NOMO-1 (cell line): ENCODE data around the gene SUCLA2.
"Not testable (repeated sequence)": the region's sequence is repeated elsewhere in the genome, so short reads cannot be mapped to it uniquely, and the experiment has no call there.

Experiments used
- DNase-seq, 2 experiments: peaks; one replicate each; lab custom pipeline; 2025; ENCODE audit not compliant: unreplicated experiment in 2 of 2; lab: John Stamatoyannopoulos, UW

The SUCLA2 gene

DNA sequence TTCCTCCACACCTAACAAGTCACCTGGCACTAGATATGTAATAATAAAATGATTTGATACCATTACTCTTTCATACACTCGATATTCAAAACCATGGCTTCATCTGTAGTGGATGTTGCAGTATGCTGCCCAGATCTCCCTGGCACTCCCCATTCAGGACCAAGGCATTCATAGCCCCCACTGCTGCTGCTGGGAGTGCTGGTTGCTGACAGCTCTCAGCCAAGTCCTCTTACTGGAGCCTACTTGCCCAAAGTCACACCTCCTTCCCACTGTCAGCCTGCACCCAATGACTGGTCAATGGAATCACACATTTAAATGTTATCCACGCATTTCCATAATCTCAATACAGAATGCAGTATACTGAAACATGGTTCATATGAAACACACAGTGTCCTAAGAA is 3.7 kb downstream of the SUCLA2 start:
- DNase-seq: no peak

DNA sequence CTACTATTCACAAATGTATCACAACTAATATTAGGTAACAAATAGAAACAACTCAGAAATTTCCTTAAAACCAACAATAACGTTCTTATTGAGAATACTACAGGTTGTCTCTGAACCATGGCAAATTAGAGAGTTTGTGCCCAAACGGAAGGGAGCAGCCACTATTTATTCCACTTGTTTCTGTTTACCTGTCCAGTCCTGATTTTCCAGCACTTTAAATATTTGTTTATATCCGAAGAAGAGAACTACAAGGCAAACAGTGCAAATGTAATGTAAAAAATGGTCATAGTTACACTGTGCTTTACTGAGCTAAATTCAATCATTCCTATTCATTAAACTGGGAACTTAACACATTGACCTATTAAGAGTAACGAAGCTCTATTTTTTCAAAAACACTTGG is 9.2 kb downstream of the SUCLA2 start:
- DNase-seq: no peak

DNA sequence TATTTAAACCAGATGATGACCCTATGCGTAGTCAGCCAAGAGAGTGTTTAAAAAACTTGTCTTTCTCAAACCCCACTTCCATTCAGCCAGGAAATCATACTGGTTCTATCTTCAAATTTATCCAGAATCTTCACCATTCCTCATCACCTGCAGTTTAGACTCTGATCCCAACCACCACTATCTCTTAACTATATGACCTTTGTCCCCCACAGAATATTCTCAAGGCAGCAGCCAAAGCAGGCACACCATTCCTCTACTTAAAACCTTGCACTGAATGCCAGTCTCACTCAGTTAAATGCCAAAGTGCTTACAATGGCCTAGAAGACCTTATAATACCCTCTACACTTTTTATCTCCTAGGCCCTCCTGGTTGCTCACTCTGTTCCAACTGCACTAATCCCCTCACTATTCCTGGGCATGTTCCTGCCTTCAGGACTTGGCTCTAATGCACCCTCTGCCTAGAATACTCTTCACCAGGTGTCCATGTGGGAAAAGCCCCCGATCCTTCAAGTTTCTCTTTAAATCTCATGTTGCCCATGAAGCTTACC is 10.1 kb downstream of the SUCLA2 start:
- DNase-seq: no peak

DNA sequence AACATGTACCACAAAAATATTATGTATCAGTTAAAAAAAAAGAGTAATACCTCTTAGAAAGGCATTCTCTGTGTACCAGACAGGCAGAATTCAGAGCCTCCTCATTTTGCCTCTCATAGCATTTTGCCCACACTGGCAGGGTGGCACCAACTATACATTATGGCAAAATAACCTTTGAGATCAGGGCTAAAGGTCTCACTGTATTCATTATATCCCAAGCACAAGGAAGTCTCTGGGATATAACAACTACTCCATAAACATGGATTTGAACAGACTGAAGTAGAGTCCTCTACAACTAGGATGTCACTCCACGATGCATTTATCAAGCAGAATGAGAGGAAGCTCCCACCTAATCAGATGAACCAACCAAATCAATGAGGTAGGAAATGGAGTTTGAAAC is 10.6 kb downstream of the SUCLA2 start:
- DNase-seq: no peak

DNA sequence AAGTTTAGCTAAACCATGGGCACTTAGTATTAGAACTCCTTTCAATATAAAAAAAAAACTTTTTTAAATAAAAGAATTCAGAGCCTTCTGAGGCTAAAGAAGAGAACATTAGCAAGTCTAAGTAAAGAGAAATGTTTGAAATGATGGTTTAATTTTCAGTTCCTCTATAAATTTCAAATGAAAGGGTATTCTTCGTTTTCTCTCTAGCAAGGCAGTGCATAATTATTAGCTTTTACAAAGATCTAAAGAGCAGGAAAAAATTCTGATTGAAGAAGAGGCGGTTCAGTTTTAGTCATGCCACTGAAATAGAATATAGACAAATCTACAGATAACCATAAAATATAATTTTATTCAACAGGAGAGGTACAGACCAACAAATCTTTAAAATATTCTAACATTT is 18.0 kb downstream of the SUCLA2 start:
- no peak for DNase-seq

DNA sequence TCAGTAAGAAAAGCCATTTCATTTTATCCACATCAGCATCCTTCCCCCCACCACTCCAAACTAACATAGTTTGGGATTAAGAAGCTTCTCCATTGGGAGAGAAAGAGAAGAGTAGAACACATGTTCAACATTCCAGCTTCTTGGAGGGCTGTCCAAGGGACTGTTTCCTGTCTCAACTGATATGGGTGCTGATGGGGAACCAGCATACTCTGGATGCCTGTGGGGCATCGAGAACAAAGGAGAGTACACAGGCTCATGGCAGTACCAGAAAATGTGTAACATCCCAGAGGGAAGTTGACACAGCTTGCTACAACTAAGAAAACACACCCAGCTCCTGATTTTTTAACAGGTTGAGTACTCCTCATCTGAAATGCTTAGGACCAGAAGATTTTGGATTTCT is 24.7 kb downstream of the SUCLA2 start:
- no peak for DNase-seq

DNA sequence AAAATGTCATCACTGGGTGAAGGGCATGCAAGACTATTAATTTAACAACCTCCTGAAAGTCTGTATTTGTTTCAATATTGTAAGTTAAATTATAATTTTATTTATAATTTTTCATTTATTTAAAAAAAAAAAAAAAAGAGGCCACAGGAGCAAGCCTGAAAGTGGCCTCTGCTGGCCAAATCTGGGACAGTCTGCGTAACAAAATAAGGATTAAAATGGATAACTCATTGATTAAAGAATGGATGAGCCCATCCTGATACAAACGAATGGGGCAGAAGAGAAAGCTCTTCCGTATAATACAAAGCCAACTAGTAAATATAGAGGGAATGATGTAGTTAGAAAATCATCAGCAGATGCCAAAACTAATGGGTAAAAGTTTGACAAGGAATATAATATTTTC is 36.2 kb downstream of the SUCLA2 start:
- no peak for DNase-seq

DNA sequence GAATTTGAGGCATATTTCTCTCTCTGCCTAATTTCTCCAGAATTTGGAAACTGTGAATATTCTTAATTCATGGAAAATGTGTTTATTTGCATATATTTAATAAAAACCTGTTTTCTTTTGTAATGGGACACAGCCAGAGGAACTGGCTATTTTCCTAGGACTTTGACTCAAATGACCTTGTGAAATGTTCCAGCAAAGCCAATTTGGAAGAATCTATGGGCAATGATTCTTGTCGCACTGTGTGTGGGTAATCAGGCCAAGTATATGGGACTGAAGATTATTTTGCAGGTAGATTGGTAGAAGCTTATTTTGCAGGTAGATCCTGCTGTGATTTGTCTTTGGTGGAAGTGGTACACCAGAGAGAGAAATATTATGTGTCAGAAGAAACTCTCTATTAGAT is 38.8 kb downstream of the SUCLA2 start:
- DNase-seq: no peak

DNA sequence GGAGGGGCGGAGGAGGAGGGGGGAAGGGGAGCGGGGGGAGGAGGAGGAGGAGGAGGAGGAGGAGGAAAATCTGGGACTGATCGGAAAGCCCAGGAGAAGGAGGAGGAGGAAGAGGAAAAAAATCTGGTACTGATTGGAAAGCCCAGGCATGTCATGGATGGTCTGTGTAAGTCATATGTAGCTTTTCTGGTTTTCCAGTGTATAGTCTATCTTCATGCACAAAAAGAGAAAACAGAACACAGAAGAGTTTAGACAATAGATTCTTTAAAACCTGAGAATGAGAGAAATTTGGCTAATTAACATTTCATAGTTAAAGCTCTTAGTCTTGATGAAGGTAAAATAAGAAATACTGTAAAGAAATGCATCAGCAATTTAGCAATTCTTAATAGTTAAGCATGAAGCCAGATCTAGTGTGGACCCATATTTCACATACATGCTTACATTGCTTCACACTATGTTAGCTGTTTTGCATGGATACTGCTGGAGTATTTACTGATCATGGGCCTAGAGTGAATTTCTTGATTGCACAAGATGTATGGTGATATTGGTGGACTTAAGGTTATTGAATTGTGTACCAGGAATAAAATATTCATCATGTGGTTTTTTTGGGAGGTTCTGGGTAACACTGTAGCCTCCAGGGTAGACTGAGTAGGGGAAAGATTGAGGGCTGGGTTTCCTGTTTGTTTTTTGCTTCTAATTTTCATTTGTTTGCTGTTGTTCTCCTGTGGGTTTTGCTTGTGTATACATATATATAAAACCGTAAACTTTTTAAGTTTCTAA is 41.4 kb downstream of the SUCLA2 start:
- DNase-seq: no peak

DNA sequence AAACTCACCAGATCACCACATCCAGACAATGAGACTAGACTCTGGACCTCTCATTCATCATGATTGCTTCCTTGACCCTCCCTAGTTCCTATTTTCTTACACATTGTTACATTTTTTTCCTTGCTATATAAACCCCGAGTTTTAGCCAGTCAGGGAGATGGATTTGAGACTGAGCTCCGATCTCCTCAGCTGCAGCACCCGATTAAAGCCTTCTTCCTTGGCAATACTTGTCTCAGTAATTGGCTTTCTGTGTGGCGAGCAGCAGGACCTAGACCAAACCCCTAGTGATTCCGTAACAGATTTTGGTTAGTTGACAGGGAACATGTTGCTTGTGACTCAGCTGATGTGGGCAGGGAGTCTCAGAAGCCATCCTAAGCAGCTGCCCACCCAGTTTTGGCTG is 44.0 kb downstream of the SUCLA2 start:
- DNase-seq: no peak

DNA sequence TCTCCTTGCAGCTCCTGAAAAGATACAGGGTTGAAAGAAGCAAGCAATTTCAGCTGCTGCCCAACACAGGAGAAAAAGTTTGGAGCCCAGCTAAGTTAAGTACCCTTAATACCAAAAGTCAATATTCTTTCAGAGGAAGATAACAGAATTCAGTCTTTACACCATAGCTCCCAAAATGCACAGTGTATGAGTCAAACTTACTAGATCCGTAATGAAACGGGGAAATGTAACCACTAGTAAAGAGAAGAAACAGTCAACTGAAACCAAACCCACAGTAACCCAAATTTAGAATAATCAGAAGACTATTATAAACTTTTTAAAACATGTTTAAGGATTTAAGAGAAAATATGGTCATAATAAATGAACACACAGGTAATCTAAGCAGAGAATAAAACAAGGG is 45.2 kb downstream of the SUCLA2 start:
- no peak for DNase-seq

DNA sequence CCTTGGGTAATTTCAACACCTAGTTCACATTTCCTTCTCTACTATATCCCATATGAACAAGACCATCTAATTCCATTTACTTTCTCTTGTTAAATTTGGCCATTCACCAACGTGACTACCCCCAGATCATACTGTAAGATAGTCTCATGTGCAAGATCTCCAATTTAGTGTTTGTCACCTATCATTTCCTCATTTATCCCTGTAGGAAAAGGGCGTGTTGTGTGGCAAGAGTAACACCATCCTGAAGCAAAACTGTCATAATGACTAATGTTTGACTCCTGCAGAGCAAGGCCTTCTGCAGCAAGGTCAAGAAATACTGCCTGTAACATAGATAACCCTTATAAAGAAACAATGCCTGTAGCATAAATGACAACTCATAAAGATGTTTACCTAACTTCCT is 51.3 kb downstream of the SUCLA2 start:
- DNase-seq: no peak

DNA sequence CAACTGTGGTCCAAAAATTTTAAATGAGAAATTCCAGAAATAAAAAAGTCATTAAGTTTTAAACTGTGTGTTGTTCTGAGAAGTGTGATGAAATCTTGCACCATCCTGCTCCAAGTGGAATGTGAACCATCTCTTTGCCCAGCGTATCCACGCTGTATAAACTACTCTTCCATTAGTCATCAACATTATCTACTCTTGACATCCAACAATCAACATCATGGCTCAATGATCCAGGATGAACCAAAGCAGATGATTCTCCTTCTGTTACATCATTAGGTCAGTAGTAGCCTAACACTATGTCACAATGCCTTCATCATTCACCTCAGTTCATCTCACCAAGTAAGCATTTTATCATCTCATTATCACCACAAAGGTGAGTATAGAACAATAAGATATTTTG is 55.3 kb downstream of the SUCLA2 start:
- DNase-seq: no peak

DNA sequence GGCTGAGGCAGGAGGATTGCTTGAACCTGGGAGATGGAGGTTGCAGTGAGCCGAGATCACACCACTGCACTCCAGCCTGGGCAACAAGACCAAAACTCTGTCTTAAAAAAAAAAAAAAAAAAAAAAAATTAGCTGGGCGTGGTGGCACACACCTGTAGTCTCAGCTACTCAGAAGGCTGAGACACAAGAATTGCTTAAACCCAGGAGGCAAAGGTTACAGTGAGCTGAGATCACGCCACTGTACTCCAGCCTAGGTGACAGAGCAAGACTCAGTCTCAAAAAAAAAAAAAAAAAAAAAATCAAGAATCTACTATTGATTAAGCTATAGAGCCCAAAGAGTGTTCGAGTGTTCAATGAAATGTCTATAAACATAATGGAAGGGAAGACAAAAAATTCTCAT is 55.9 kb downstream of the SUCLA2 start:
- DNase-seq: not testable (repeated sequence)

DNA sequence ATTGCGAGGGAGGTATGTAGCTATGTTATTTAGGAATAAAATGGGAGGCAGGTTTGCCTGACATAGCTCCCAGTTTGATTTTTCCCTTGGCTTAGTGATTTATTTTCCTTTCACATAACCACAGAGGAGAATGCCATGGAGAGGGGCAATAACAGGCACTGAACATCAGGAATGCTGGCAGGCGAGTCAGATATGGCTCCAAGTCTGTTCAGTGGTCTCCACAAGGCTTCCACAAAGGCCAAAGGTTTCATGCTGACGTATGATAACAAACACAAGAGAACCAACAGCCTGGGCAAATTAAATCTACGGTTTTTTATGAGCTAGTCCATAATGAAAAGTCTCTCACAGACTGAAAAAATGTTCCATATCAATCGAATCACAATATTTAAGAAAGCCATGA is 66.7 kb downstream of the SUCLA2 start:
- DNase-seq: no peak

DNA sequence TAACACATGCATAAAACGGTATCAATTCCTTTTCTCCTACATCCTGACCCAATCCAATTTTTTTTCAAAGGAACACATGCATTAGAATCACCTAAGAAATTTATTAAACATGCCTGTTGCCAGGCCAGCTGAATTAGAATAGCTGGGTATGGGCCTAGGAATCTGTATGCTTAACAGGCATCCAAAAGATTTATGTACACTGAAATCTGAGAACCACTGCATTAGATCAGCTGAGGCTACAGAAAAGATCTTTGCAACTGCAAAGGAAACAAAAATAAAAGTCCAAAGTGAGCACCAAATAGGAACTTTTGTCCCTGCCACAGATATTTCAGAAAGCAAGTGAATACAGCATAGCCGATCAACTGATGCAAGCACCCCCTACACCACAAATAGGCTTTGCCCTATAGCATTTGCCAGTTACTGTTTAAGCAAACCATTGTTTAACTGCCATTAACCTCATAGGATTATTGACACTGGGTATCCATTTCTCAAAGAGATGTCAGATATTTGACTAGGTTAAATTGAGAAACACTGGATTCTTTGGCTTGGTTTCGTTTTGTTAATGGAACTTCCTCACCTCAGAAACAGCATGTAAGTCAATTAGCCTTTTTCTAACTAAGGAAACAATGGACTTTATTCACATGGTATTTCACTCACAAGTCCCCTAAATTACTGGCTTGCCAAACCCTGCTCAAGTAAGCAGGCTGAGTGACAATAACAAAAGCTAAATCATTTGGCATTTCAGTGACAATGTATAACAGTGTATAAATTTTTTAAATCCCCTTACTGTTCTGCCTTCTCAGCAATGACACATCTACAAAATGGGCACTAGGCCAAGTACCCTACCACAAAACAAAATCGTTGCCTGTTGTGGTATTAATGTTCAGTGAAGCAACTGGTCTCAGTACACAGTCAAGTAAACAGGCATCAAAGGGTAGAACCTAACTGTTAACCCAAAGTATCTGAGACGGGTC is 67.8 kb downstream of the SUCLA2 start:
- peak; percentile 57 to 89 for DNase-seq

DNA sequence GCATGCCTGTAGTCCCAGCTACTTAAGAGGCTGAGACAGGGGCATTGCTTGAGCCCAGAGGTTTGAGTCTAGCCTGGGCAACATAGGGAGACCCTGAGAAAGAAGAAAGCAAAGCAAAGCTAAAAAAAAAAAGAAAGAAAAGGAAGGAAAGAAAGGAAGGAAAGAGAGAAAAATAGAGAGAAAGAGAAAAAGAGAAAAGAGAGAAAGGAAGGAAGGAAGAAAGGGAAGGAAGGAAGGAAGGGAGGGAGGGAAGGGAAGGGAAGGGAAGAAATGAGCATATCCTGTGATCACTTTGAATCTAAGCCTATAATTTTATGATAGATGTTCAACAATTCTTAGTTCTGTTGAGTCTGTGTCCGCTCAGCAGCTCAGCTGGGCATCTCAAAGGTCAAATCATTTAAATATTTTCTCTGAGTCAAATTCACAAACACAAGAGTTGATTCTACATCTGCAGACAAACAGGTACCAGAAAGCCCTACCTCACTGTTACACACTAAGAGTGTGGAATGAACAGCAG is 70.4 kb downstream of the SUCLA2 start:
- no peak for DNase-seq

DNA sequence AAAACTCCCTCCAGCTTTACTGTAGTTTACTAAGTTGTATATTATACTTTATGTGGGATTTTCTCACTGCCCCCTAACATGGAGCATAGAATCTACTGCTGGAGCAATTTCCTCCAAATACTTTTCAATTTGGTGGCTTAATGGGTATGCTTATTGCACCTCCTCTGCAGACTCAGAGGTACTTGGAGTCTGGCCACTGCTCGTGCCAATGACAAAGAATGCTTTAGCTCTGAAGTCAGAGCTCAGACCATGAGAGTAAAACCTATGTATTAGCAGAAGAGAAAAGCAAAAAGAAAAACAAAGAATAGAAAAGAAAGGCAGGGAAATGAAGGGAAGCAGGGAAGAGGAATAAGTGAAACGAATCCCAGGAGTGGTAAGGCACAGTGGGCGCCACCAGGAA is 71.9 kb downstream of the SUCLA2 start:
- DNase-seq: no peak

DNA sequence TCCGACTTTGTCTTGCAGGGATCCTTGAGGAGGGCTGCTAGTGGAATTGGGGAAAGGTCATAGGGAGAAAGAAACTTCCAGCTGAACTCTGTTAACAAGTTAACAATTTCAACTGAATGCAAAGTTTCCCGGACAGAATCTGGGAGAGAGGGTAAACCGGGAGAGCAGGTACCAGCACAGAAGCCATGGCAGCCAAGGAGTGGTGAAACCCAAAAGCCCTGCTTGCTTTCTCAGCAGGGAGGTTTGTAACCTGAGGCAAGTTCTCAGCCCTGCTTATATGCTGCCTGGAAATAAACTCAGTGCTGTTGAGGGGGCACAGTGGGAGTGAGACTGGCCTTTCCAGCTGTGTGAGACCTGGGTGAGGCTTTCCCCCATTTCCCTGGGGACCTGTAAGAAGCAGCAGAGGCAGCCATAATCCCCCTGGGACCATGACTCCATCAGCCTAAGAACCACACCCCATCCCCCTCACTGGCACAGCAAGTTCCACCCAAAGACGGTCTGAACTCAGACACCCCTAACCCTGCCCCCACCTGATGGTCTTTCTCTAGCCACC is 84.0 kb downstream of the SUCLA2 start:
- no peak for DNase-seq

DNA sequence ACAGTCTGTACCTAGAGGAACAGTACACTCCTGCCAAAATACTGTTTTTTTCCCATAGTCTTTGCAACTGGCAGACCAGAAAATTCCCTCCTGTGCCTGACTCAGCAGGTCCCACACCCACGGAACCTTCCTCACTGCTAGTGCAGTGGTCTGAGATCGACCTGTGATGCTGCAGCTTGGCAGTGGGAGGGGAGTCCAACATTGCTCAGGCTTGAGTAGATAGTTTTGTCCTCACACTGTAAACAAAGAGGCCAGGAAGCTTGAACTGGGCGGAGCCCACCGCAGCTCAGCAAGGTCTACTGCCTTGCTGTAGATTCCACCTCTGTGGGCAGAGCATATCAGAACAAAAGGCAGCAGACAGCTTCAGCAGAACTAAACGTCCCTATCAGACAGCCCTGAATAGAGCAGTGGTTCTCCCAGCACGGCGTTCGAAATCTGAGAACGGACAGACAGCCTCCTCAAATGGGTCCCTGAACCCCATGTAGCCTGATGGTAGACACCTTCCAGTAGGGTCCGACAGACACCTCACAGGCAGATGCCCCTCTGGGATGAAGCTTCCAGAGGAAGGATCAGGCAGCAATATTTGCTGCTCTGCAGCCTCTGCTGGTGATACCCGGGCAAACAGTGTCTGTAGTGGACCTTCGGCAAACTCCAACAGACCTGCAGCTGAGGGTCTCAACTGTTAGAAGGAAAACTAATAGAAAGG is 92.7 kb downstream of the SUCLA2 start:
- no peak for DNase-seq

DNA sequence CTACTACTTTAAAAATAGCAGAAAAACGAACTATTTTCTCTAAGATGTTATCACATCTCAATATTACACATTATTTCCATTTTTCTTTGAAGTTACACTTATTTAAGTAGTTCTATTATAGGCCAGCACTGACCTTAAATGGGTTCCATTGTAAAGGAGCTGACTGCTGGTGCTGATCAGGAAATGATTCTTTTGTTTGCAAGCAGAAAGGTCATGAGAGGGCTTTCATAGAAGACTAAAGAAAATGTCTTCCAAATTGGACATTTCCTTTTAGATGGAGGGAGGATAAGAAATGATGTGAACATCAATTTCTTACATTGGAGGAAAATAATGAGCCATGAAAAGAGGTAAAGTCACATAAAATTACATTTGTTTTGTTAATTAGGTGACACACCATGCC is 96.2 kb downstream of the SUCLA2 start:
- no peak for DNase-seq
